HEK293 (cell line): ENCODE data around the gene HOXB9.

Experiments
- CTCF ChIP-seq: fragments of 450-650 bp; formaldehyde crosslinking; IDR thresholded peaks from 2 replicates; pipeline ENCODE4 v1.5.1; 2016; ENCODE audit warnings: missing biosample characterization, missing genetic modification characterization
- GLIS1 ChIP-seq: fragments of 450-650 bp; formaldehyde crosslinking; IDR thresholded peaks from 2 replicates; pipeline ENCODE4 v1.5.1; 2016; ENCODE audit warnings: missing biosample characterization, missing genetic modification characterization
- GLIS2 ChIP-seq: fragments of 450-650 bp; formaldehyde crosslinking; IDR thresholded peaks from 2 replicates; pipeline ENCODE4 v1.5.1; 2016; ENCODE audit warnings: missing biosample characterization, missing genetic modification characterization
- HOXD13 ChIP-seq: sonication (generic); formaldehyde crosslinking; IDR thresholded peaks from 2 replicates; pipeline ENCODE4 v1.8.0; 2022; ENCODE audit warnings: missing genetic modification reagents, borderline replicate concordance
- INSM2 ChIP-seq: fragments of 450-650 bp; formaldehyde crosslinking; IDR thresholded peaks from 2 replicates; pipeline ENCODE4 v1.5.1; 2016; ENCODE audit warnings: missing biosample characterization, missing genetic modification characterization
- KLF10 ChIP-seq: fragments of 450-650 bp; IDR thresholded peaks from 2 replicates; pipeline ENCODE4 v1.5.1; 2018; ENCODE audit warnings: missing biosample characterization, mild to moderate bottlenecking, missing genetic modification characterization
- KLF8 ChIP-seq: fragments of 450-650 bp; formaldehyde crosslinking; IDR thresholded peaks from 2 replicates; pipeline ENCODE4 v1.5.1; 2016; ENCODE audit warnings: missing biosample characterization, missing genetic modification characterization
- MZF1 ChIP-seq: fragments of 450-650 bp; formaldehyde crosslinking; IDR thresholded peaks from 2 replicates; pipeline ENCODE4 v1.5.1; 2017; ENCODE audit warnings: missing biosample characterization, missing genetic modification characterization, borderline replicate concordance
- PATZ1 ChIP-seq: fragments of 450-650 bp; formaldehyde crosslinking; IDR thresholded peaks from 2 replicates; pipeline ENCODE4 v1.5.1; 2016; ENCODE audit warnings: missing biosample characterization, missing genetic modification characterization
- SP7 ChIP-seq: fragments of 450-650 bp; formaldehyde crosslinking; IDR thresholded peaks from 2 replicates; pipeline ENCODE4 v1.5.1; 2016; ENCODE audit warnings: missing biosample characterization, missing genetic modification characterization
- TRIM28 ChIP-seq: IDR thresholded peaks from 2 replicates; pipeline ENCODE4 v1.6.1; 2011; ENCODE audit warnings: low read length, control low read depth, borderline replicate concordance
- ZBTB21 ChIP-seq: fragments of 450-650 bp; formaldehyde crosslinking; IDR thresholded peaks from 2 replicates; pipeline ENCODE4 v1.5.1; 2017; ENCODE audit warnings: missing biosample characterization, missing genetic modification characterization
- ZBTB8A ChIP-seq: fragments of 450-650 bp; formaldehyde crosslinking; IDR thresholded peaks from 2 replicates; pipeline ENCODE4 v1.5.1; 2016; ENCODE audit warnings: missing biosample characterization, missing genetic modification characterization
- ZFP37 ChIP-seq: fragments of 450-650 bp; formaldehyde crosslinking; IDR thresholded peaks from 2 replicates; pipeline ENCODE4 v1.5.1; 2016; ENCODE audit warnings: missing biosample characterization, missing genetic modification characterization
- ZFP69B ChIP-seq: fragments of 450-650 bp; formaldehyde crosslinking; IDR thresholded peaks from 2 replicates; pipeline ENCODE4 v1.5.1; 2016; ENCODE audit warnings: missing biosample characterization, missing genetic modification characterization
- ZNF10 ChIP-seq: fragments of 450-650 bp; formaldehyde crosslinking; IDR thresholded peaks from 2 replicates; pipeline ENCODE4 v1.5.1; 2017; ENCODE audit warnings: missing biosample characterization, missing genetic modification characterization
- ZNF24 ChIP-seq: fragments of 450-650 bp; formaldehyde crosslinking; IDR thresholded peaks from 2 replicates; pipeline ENCODE4 v1.5.1; 2016; ENCODE audit warnings: missing biosample characterization, missing genetic modification characterization
- ZNF266 ChIP-seq: fragments of 450-650 bp; formaldehyde crosslinking; IDR thresholded peaks from 2 replicates; pipeline ENCODE4 v1.5.1; 2016; ENCODE audit warnings: missing biosample characterization, missing genetic modification characterization, low read depth
- ZNF394 ChIP-seq: fragments of 450-650 bp; formaldehyde crosslinking; IDR thresholded peaks from 2 replicates; pipeline ENCODE4 v1.5.1; 2016; ENCODE audit warnings: missing biosample characterization, missing genetic modification characterization, mild to moderate bottlenecking, moderate library complexity, borderline replicate concordance
- ZNF501 ChIP-seq: fragments of 450-650 bp; formaldehyde crosslinking; IDR thresholded peaks from 2 replicates; pipeline ENCODE4 v1.5.1; 2016; ENCODE audit warnings: missing biosample characterization, missing genetic modification characterization
- ZNF560 ChIP-seq: fragments of 450-650 bp; formaldehyde crosslinking; IDR thresholded peaks from 2 replicates; pipeline ENCODE4 v1.5.1; 2017; ENCODE audit warnings: missing biosample characterization, missing genetic modification characterization, borderline replicate concordance
- ZNF585B ChIP-seq: fragments of 450-650 bp; formaldehyde crosslinking; IDR thresholded peaks from 2 replicates; pipeline ENCODE4 v1.5.1; 2016; ENCODE audit warnings: missing biosample characterization, missing genetic modification characterization
- ZNF600 ChIP-seq: fragments of 450-650 bp; formaldehyde crosslinking; IDR thresholded peaks from 2 replicates; pipeline ENCODE4 v1.5.1; 2016; ENCODE audit warnings: missing biosample characterization, missing genetic modification characterization
- ZNF629 ChIP-seq: fragments of 450-650 bp; formaldehyde crosslinking; IDR thresholded peaks from 2 replicates; pipeline ENCODE4 v1.5.1; 2017; ENCODE audit warnings: missing biosample characterization, missing genetic modification characterization
- ZNF670 ChIP-seq: fragments of 450-650 bp; formaldehyde crosslinking; IDR thresholded peaks from 2 replicates; pipeline ENCODE4 v1.5.1; 2016; ENCODE audit warnings: missing biosample characterization, missing genetic modification characterization, low read depth
- ZSCAN30 ChIP-seq: fragments of 450-650 bp; IDR thresholded peaks from 2 replicates; pipeline ENCODE4 v1.5.1; 2018; ENCODE audit warnings: missing biosample characterization, mild to moderate bottlenecking, missing genetic modification characterization, moderate library complexity
- ZSCAN5A ChIP-seq: fragments of 450-650 bp; formaldehyde crosslinking; IDR thresholded peaks from 2 replicates; pipeline ENCODE4 v1.5.1; 2016; ENCODE audit warnings: missing biosample characterization, missing genetic modification characterization
- TF ChIP-seq, protein P1 (sequence below): fragments of 450-650 bp; formaldehyde crosslinking; IDR thresholded peaks from 2 replicates; pipeline ENCODE4 v1.5.1; 2017; ENCODE audit warnings: missing biosample characterization, missing genetic modification characterization
- TF ChIP-seq, protein P2 (sequence below): fragments of 450-650 bp; IDR thresholded peaks from 2 replicates; pipeline ENCODE4 v1.5.1; 2018; ENCODE audit warnings: missing biosample characterization, missing genetic modification characterization

Gene HOXB9

GRCh38 chr17:48593840-48594537 is 32.2 kb downstream of the HOXB9 start (continued):
- TF ChIP-seq, protein P1, sequence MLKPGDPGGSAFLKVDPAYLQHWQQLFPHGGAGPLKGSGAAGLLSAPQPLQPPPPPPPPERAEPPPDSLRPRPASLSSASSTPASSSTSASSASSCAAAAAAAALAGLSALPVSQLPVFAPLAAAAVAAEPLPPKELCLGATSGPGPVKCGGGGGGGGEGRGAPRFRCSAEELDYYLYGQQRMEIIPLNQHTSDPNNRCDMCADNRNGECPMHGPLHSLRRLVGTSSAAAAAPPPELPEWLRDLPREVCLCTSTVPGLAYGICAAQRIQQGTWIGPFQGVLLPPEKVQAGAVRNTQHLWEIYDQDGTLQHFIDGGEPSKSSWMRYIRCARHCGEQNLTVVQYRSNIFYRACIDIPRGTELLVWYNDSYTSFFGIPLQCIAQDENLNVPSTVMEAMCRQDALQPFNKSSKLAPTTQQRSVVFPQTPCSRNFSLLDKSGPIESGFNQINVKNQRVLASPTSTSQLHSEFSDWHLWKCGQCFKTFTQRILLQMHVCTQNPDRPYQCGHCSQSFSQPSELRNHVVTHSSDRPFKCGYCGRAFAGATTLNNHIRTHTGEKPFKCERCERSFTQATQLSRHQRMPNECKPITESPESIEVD (tag by site-specific recombination): peak; percentile 80
- TF ChIP-seq KLF10 (tag by site-specific recombination) (peak; percentile 23; the same call in 1 of the 2 replicates), ZSCAN30 (tag by site-specific recombination) (peak; percentile 88; the same call in 1 of the 2 replicates), INSM2 (0 out of 2 replicates have a peak, but pooled peaks have one; percentile 58), GLIS2 (tag by site-specific recombination) (peak; percentile 93), ZSCAN5A (no peak), KLF8 (tag by site-specific recombination) (peak; percentile 66), ZNF600 (tag by site-specific recombination) (peak; percentile 59; the same call in 1 of the 2 replicates), MZF1 (peak; percentile 5; the same call in 1 of the 2 replicates), ZFP37 (tag by site-specific recombination) (0 out of 2 replicates have a peak, but pooled peaks have one; percentile 43), GLIS1 (tag by site-specific recombination) (peak; percentile 55; the same call in 1 of the 2 replicates), ZNF266 (no peak), ZBTB21 (peak; percentile 87), PATZ1 (tag by site-specific recombination) (peak; percentile 83), ZFP69B (tag by site-specific recombination) (peak; percentile 76), CTCF (tag by site-specific recombination) (peak; percentile 98), TRIM28 (peak; percentile 87), ZNF670 (tag by site-specific recombination) (no peak), ZNF24 (tag by site-specific recombination) (peak; percentile 42; the same call in 1 of the 2 replicates), ZNF10 (tag by site-specific recombination) (peak; percentile 30; the same call in 1 of the 2 replicates), HOXD13 (CRISPR knock-in tag) (no peak), ZBTB8A (tag by site-specific recombination) (peak; percentile 94), ZNF501 (tag by site-specific recombination) (peak; percentile 37), ZNF560 (tag by site-specific recombination) (no peak), ZNF585B (tag by site-specific recombination) (no peak), ZNF394 (tag by site-specific recombination) (peak; percentile 20; the same call in 1 of the 2 replicates), ZNF629 (tag by site-specific recombination) (peak; percentile 91), SP7 (tag by site-specific recombination) (peak; percentile 83)
- TF ChIP-seq, protein P2, sequence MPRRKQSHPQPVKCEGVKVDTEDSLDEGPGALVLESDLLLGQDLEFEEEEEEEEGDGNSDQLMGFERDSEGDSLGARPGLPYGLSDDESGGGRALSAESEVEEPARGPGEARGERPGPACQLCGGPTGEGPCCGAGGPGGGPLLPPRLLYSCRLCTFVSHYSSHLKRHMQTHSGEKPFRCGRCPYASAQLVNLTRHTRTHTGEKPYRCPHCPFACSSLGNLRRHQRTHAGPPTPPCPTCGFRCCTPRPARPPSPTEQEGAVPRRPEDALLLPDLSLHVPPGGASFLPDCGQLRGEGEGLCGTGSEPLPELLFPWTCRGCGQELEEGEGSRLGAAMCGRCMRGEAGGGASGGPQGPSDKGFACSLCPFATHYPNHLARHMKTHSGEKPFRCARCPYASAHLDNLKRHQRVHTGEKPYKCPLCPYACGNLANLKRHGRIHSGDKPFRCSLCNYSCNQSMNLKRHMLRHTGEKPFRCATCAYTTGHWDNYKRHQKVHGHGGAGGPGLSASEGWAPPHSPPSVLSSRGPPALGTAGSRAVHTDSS (tag by site-specific recombination): no peak
